GM18508 (cell line): Measurements from ENCODE around the gene IL20RB.
A peak's percentile ranks its signal among the peaks of the same experiment; 100 is the strongest.

Source experiments
- ATAC-seq: cut with Tn5 transposase; IDR thresholded peaks from one replicate; pipeline ENCODE4 v1.9.1; 2021; ENCODE audit warnings: moderate number of reproducible peaks; ENCODE audit not compliant: insufficient read depth, unreplicated experiment

IL20RB gene

GRCh38 chr3:136957751-136958288 lies at the start of gene IL20RB:
IL20RB (plus strand) TSS chr3:136957983; CDS start chr3:136958114, 131 bp downstream.
- no peak for ATAC-seq

GRCh38 chr3:136908297-136908696 lies 49.5 kb upstream of the IL20RB start:
- no peak for ATAC-seq

GRCh38 chr3:136909187-136909586 lies 48.6 kb upstream of the IL20RB start:
- no peak for ATAC-seq

- no peak for ATAC-seq
Observed at GRCh38 chr3:136910697-136911096, 47.1 kb upstream of the IL20RB start.

- ATAC-seq = no peak
Observed at GRCh38 chr3:136913168-136913567, 44.6 kb upstream of the IL20RB start.

GRCh38 chr3:136914739-136915138 lies 43.0 kb upstream of the IL20RB start:
- ATAC-seq = no peak

GRCh38 chr3:136916223-136916622 lies 41.6 kb upstream of the IL20RB start:
- ATAC-seq = no peak

GRCh38 chr3:136919799-136920580 lies 37.8 kb upstream of the IL20RB start:
- ATAC-seq = no peak

- ATAC-seq = no peak
Observed at GRCh38 chr3:136920904-136921611, 36.7 kb upstream of the IL20RB start.

GRCh38 chr3:136925425-136926190 lies 32.2 kb upstream of the IL20RB start:
- peak; percentile 49 for ATAC-seq

- no peak for ATAC-seq
Observed at GRCh38 chr3:136928240-136928639, 29.5 kb upstream of the IL20RB start.

- no peak for ATAC-seq
Observed at GRCh38 chr3:136929977-136930670, 27.7 kb upstream of the IL20RB start.

GRCh38 chr3:136931606-136932005 lies 26.2 kb upstream of the IL20RB start:
- ATAC-seq = no peak

GRCh38 chr3:136932523-136932922 lies 25.3 kb upstream of the IL20RB start:
- no peak for ATAC-seq

- no peak for ATAC-seq
Observed at GRCh38 chr3:136932978-136933772, 24.6 kb upstream of the IL20RB start.

GRCh38 chr3:136937175-136937574 lies 20.6 kb upstream of the IL20RB start:
- no peak for ATAC-seq

GRCh38 chr3:136937851-136938250 lies 19.9 kb upstream of the IL20RB start:
- no peak for ATAC-seq

GRCh38 chr3:136938334-136938733 lies 19.4 kb upstream of the IL20RB start:
- ATAC-seq = no peak

GRCh38 chr3:136939489-136939888 lies 18.3 kb upstream of the IL20RB start:
- no peak for ATAC-seq
